Measurements from ENCODE around the gene FAM209B.
A peak's percentile ranks its signal among the peaks of the same experiment; 100 is the strongest.
"Not testable (repeated sequence)": the region's sequence is repeated elsewhere in the genome, so short reads cannot be mapped to it uniquely, and the experiment has no call there.

The FAM209B gene

DNA sequence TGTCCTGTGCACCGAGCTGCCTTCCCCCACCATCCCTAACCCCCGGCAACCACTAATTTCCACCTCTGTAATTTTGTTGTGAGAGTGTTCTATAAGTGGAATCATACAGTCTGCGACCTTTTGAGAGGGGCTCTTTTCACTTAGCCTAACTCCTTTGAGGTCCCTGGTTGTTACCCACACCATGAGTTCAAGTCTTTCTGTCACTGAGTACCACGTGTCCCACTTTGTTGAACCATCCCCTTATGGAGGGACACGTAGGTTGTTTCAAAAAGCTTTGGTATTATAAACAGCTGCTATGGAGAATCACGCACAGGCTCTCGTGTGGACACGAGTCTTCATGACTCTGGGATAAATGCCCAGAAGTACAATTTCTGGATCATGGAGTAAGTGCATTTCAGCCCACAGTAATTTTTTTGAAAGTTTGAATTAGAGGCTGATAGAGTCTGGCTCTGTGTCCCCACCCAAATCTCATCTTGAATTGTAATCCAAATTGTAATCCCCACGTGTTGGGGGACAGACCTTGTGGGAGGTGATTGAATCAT lies 9.5 kb downstream of the FAM209B start:
- DNase-seq: no peak

GRCh38 chr20:56551571-56551970 lies 18.5 kb downstream of the FAM209B start:
- no peak for DNase-seq

DNA sequence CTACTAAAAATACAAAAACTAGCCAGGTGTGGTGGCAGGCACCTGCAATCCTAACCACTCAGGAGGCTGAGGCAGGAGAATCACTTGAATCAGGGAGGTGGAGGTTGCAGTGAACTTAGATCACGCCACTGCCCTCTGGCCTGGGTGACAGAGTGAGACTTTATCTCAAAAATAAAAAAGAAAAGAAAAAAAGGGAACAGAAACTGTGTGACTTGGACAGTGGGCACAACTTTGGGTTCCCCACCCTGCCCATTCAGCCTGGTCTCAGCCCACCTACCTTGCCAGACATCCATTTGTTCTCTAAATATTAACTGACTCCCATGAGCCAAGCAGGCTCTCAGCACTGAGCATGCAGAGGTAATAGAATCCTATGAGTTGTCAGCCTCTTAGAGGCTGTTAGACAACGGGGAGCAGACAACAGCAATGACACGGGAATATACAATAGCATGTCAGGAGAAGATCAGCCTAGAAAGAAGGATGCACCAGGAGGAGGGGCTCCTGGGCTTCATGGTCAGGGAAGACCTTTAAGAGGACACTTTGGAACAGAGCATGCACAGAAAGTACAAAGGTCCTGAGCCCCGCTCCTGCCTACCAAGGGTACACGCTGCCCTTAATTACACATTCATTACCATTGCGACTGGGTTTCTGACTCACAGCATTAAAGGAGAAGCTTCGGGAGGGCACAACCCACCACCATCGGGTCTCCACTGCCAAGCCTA lies 20.0 kb downstream of the FAM209B start:
- no peak for DNase-seq

- DNase-seq: peak; percentile 63
These were observed 21.8 kb downstream of the FAM209B start for GRCh38 chr20:56554869-56555268.

GRCh38 chr20:56558968-56559367 lies 25.9 kb downstream of the FAM209B start:
- DNase-seq: no peak

- DNase-seq: not testable (repeated sequence)
These were observed 31.5 kb downstream of the FAM209B start for GRCh38 chr20:56564526-56564925.

- DNase-seq: no peak
These were observed 32.5 kb downstream of the FAM209B start for GRCh38 chr20:56565511-56565910.

GRCh38 chr20:56566621-56567020 lies 33.6 kb downstream of the FAM209B start:
- no peak for DNase-seq

DNA sequence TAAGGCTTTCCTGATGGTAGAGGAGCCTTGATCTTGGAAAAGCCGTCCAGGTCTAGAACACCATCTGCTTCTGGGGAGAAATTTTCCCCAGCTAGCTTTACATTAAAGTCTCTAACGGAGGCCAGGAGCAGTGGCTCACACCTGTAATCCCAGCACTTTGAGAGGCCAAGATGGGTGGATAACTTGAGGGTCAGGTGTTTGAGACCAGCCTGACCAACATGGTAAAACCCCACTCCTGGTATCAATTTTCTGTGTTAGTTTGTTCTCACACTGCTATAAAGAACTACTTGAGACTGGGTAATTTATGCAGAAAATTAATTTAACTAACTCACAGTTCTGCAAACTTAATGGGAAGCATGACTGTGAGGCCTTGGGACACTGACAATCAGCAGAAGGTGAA lies 37.8 kb downstream of the FAM209B start:
- DNase-seq: no peak

GRCh38 chr20:56572172-56572571 lies 39.1 kb downstream of the FAM209B start:
- no peak for DNase-seq

DNA sequence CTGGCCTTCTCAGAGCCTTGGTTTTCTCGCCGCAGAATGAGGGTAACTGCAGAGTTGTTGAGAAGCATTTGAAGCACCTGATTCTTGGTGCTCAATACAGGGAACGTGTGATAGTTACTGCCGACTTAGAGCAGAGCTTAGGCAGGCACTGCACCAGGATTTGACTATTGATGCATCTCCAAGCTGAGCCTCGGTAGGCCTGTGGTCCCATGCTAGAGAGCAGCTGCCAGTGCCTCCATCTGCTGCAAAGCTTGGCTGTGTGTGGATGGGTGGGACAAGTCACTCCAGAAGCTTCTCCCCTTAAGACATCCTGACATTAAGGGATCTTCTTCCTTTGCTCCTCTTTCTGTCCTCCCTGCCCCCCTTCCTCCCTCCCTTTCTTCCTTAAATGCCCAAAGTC lies 40.9 kb downstream of the FAM209B start:
- no peak for DNase-seq

DNA sequence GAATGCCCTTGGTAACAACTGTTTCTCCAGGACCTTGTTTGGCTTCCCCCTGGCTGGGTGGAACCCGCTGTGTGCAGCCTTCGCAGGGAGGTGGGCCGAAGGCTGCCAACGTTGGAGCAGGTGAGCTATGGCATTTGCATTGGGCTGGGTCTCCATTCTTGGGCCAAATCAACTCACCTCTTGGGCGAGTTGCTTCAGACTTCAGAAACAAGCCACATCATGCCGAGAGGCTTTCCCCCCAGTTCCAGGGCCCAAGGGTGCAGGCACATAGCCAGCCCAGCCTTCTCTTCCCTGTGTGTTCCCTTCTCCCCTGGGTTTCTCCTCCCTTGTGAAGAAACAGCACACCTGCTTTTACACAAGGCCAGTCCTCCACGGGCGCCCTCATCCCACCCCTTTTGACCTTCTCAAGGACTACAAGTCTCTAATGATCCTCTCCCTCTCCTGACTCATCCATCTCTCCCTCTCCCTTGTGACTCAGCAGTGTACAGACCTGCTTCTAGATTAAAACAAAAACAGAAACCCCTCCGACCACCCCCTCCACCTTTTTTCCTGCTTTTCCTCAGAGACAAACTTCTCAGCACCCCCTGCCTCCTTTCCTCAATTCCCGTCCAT lies 41.6 kb downstream of the FAM209B start:
- DNase-seq: no peak

DNA sequence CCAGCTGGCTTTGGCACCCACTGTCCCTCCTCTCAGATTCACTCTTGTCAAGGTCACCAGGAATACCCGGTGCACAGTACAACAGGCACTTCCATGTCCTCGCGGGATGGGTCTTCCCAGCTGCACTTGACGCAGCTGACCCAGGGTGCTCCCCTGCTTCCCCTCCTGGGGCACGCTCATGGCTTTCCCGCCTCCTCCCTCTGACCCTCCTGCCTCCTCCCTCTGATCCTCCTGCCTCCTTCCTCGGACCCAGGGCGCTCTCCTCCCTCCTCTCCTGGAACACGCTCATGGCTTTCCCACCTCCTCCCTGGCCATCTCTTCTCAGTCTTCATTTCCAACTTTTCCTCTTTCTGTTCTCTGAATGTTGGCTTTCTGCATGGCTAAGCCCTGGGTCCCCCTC lies 42.1 kb downstream of the FAM209B start:
- no peak for DNase-seq

DNA sequence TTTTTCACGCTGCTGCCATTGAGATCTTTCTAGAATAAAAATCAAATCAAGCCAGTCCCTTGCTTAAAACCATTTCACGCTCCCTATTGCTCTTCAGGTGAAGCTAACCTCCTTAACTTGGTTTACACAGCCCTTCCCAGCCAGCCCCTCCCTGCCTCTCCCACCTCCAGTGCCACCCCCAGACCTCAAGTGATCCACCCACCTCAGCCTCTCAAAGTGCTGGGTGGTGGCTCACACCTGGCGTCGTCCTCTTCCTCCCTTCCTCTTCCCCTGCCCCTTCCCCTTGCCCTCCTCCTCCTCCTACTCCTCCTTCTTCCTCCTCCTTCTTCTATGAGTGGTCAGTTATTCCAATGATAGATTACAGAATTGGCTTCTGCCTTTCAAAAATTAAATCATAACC lies 42.9 kb downstream of the FAM209B start:
- DNase-seq: no peak

- DNase-seq: no peak
These were observed 46.3 kb downstream of the FAM209B start for GRCh38 chr20:56579301-56579710.

GRCh38 chr20:56580226-56580625 lies 47.2 kb downstream of the FAM209B start:
- no peak for DNase-seq

DNA sequence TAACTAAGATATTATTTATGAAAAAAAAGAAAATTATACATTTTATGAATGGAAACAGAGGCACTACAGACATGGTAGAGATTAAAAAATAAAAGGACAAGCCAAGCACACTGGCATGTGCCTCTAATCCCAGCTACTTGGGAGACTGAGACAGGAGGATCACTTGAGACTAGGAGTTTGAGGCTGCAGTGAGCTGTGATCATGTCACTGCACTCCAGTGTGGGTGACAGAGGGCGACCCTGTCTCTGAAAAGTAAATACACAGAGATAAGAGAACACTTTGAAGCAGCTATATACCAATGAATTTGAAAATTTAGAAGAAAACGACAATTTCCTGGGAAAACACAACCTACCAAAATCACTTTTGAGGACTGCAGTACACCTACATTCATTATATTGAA lies 48.7 kb downstream of the FAM209B start:
- no peak for DNase-seq

GRCh38 chr20:56582542-56582941 lies 49.5 kb downstream of the FAM209B start:
- DNase-seq: no peak

DNA sequence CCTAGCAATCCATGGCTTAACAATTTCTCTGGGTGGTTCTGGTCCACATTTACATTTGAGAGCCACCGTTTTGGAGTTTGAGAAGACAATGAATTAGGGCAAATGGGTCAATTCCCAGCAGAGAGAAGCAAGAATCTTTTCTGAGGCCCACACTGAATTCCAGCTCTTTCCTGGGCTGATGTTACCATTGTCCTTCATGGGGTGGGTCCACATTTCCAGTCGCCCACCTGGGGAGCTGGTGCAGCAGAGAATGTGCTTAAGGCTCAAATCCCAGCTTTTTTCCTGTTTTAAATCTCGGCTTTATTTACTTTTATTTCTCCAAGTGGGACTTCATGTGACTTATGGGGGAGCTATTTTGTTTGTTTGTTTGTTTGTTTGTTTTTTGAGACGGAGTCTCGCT lies 51.9 kb downstream of the FAM209B start:
- no peak for DNase-seq
